Large intestine (tissue), 3 donors: ENCODE data around the gene DSCAML1. TPM values are rescaled to one million over a fixed set of nuclear protein-coding genes. Genes with fewer than 3 reads are reported as not detected.

Experiments
- DNase-seq, 2 donors: peaks; one replicate each; pipeline versions ENCODE4 v3.0.0 to v3.0.0-alpha.2; 2013
- H3K27ac ChIP-seq: one replicate; pipeline ENCODE4 v1.5.1; 2013; ENCODE audit warnings: low read length
- H3K27me3 ChIP-seq: 2 replicates; pipeline ENCODE4 v1.6.1; 2013; ENCODE audit warnings: low read length; ENCODE audit not compliant: control insufficient read depth, insufficient read depth
- H3K36me3 ChIP-seq: 2 replicates; pipeline ENCODE4 v1.6.1; 2013; ENCODE audit warnings: low read length; ENCODE audit not compliant: control insufficient read depth, insufficient read depth
- H3K4me1 ChIP-seq: one replicate; pipeline ENCODE4 v1.6.1; 2013; ENCODE audit warnings: low read length; ENCODE audit not compliant: control insufficient read depth, insufficient read depth
- H3K4me3 ChIP-seq: one replicate; pipeline ENCODE4 v1.5.1; 2013; ENCODE audit warnings: low read length
- H3K9me3 ChIP-seq: one replicate; pipeline ENCODE4 v1.6.1; 2013; ENCODE audit warnings: mild to moderate bottlenecking, low read depth, low read length, moderate library complexity; ENCODE audit not compliant: control insufficient read depth
- WGBS: methylation state at CpG from one replicate; pipeline ENCODE4 v1.1.5; 2013; ENCODE audit warnings: low lambda C conversion rate; ENCODE audit not compliant: insufficient coverage; 5-methylcytosine and 5-hydroxymethylcytosine counted together
- polyA plus RNA-seq: library from polyadenylated mRNA; unstranded; fragments of 120-200 nt; gene quantifications from one replicate; pipeline ENCODE4 v1.2.1, GENCODE V29; 2013

DSCAML1 gene
- polyA plus RNA-seq, 1 donor: 1.6 TPM

GRCh38 chr11:117705866-117706265 is 91.2 kb downstream of the DSCAML1 start:
- Histone ChIP-seq H3K4me1 (peaks cover 14% of the 10 kb centered on the region), H3K27me3 (no peaks in the 10 kb centered on the region), H3K9me3 (no peaks in the 10 kb centered on the region), H3K4me3 (no peak overlapping the region), H3K36me3 (no peaks in the 10 kb centered on the region), H3K27ac (no peak overlapping the region)
- no peak for DNase-seq
- WGBS: 100% methylated on average over 1 of the region's 6 CpGs

DNA sequence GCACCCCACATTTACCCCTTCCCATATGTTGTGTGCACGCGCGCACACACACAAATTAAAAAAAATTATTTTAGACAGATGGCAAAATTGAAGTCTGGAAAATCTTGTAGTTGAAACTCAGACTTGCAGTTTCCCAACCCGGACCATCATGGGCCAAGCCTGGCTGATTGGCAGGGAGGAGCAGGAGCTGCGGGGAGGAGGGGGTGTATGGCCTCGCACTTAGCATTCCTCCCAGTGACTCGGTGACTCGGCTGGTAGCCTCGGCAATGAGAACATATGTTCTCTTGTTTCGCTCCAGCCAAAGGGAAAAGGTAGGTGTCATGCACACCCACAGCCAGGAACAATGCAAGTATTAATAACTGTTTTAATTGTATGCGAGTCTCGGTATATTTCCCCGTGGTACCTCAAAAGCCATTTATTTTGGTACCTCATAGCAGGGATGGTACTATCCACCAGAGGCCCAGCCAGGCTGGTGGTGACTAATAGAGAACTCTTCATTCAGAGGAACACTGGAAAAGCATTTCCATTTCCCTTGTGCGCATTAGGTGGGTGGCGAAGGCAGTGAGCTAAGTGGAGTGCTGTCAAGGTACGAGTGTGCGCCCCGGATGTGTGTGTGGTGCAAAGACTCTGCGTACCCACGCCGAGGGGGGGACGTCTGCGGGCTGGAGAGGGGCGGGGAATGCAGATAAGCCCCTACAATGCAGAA is 92.5 kb downstream of the DSCAML1 start:
- Histone ChIP-seq H3K27ac (no peak overlapping the region), H3K36me3 (no peaks in the 10 kb centered on the region), H3K27me3 (no peaks in the 10 kb centered on the region), H3K9me3 (no peaks in the 10 kb centered on the region), H3K4me1 (peaks cover 14% of the 10 kb centered on the region), H3K4me3 (no peak overlapping the region)
- 80% methylated on average over 1 of the region's 24 CpGs for WGBS
- DNase-seq: no peak

GRCh38 chr11:117702946-117703598 is 93.9 kb downstream of the DSCAML1 start:
- Histone ChIP-seq H3K36me3 (no peaks in the 10 kb centered on the region), H3K4me1 (peaks cover 14% of the 10 kb centered on the region), H3K27ac (no peak overlapping the region), H3K9me3 (no peaks in the 10 kb centered on the region), H3K4me3 (no peak overlapping the region), H3K27me3 (no peaks in the 10 kb centered on the region)
- peak in 1 of 2 donors; percentile 45 for DNase-seq
- no CpG with 5 or more reads among the region's 7 CpGs for WGBS

GRCh38 chr11:117701781-117702180 is 95.2 kb downstream of the DSCAML1 start:
- no peaks in the 10 kb centered on the region for H3K27me3 ChIP-seq

GRCh38 chr11:117700551-117700950 is 96.5 kb downstream of the DSCAML1 start:
- DNase-seq: no peak
- H3K27me3 ChIP-seq: no peaks in the 10 kb centered on the region
- peaks cover 8% of the 10 kb centered on the region for H3K4me1 ChIP-seq
- no peaks in the 10 kb centered on the region for H3K36me3 ChIP-seq
- H3K9me3 ChIP-seq: no peaks in the 10 kb centered on the region
- no peak overlapping the region for H3K4me3 ChIP-seq
- H3K27ac ChIP-seq: no peak overlapping the region
- WGBS: 80% methylated on average over 1 of the region's 6 CpGs

More at GRCh38 chr11:117701781-117702180, 95.2 kb downstream of the DSCAML1 start:
- Histone ChIP-seq H3K4me1 (peaks cover 11% of the 10 kb centered on the region), H3K36me3 (no peaks in the 10 kb centered on the region), H3K9me3 (no peaks in the 10 kb centered on the region), H3K27ac (no peak overlapping the region), H3K4me3 (no peak overlapping the region)
- WGBS: no CpG with 5 or more reads among the region's 9 CpGs
- no peak for DNase-seq

GRCh38 chr11:117697319-117697718 is 99.7 kb downstream of the DSCAML1 start:
- DNase-seq: no peak
- H3K9me3 ChIP-seq: no peaks in the 10 kb centered on the region
- 60% methylated on average over 1 of the region's 3 CpGs for WGBS

GRCh38 chr11:117696540-117696939 is 100.5 kb downstream of the DSCAML1 start:
- WGBS: no CpG with 5 or more reads among the region's 5 CpGs
- H3K4me3 ChIP-seq: no peak overlapping the region
- no peaks in the 10 kb centered on the region for H3K36me3 ChIP-seq
- no peak for DNase-seq
- peaks cover 8% of the 10 kb centered on the region for H3K4me1 ChIP-seq
- H3K27me3 ChIP-seq: no peaks in the 10 kb centered on the region
- H3K27ac ChIP-seq: no peak overlapping the region
- H3K9me3 ChIP-seq: no peaks in the 10 kb centered on the region

More at GRCh38 chr11:117697319-117697718, 99.7 kb downstream of the DSCAML1 start:
- H3K4me3 ChIP-seq: no peak overlapping the region
- peaks cover 8% of the 10 kb centered on the region for H3K4me1 ChIP-seq
- no peak overlapping the region for H3K27ac ChIP-seq
- H3K36me3 ChIP-seq: no peaks in the 10 kb centered on the region
- no peaks in the 10 kb centered on the region for H3K27me3 ChIP-seq

GRCh38 chr11:117693344-117693743 is 103.7 kb downstream of the DSCAML1 start:
- Histone ChIP-seq H3K27ac (no peak overlapping the region), H3K4me3 (no peak overlapping the region), H3K36me3 (no peaks in the 10 kb centered on the region), H3K4me1 (peaks cover 8% of the 10 kb centered on the region), H3K9me3 (no peaks in the 10 kb centered on the region), H3K27me3 (no peaks in the 10 kb centered on the region)
- DNase-seq: no peak
- WGBS: 80% methylated on average over 2 of the region's 3 CpGs

GRCh38 chr11:117691516-117691915 is 105.5 kb downstream of the DSCAML1 start:
- Histone ChIP-seq H3K9me3 (no peaks in the 10 kb centered on the region), H3K4me1 (peaks cover 17% of the 10 kb centered on the region), H3K36me3 (no peaks in the 10 kb centered on the region), H3K4me3 (no peak overlapping the region), H3K27me3 (no peaks in the 10 kb centered on the region), H3K27ac (no peak overlapping the region)
- DNase-seq: peak in 1 of 2 donors; percentile 30
- no CpG with 5 or more reads among the region's 10 CpGs for WGBS

DNA sequence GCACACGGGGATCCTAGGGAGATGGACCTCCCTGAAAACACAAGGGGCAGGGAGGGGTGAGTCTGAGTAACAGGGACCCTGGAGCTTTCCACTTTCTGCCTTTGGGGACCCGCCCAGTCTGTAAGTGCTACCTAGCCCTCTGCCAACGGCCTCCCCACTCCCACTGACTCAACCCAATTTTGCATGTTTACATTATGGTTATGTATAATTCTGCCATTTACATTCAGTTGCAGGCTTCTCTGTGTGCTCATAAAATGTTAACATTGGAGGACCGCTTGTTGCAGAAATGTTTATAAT is 105.8 kb downstream of the DSCAML1 start:
- WGBS: 100% methylated on average over 1 of the region's 4 CpGs
- Histone ChIP-seq H3K27me3 (no peaks in the 10 kb centered on the region), H3K36me3 (no peaks in the 10 kb centered on the region), H3K9me3 (no peaks in the 10 kb centered on the region), H3K4me1 (peaks cover 17% of the 10 kb centered on the region), H3K4me3 (no peak overlapping the region), H3K27ac (no peak overlapping the region)
- DNase-seq: no peak
